GM12891 (cell line): ENCODE results near the gene SETD9.

Experiments
- DNase-seq: peaks from one replicate; pipeline ENCODE4 v3.0.0; 2011; ENCODE audit warnings: low spot score; ENCODE audit not compliant: insufficient read length
- FAIRE-seq: peaks from 2 replicates; lab custom pipeline; 2011; peaks lifted over from hg19 to GRCh38; lab: Jason Lieb, UNC
- PAX5 ChIP-seq: IDR thresholded peaks from 2 replicates; pipeline ENCODE4 v1.6.1; 2011; ENCODE audit warnings: low read length, moderate library complexity, mild to moderate bottlenecking; ENCODE audit not compliant: insufficient read depth, severe bottlenecking
- POLR2A ChIP-seq: IDR thresholded peaks from 2 replicates; pipeline ENCODE4 v1.6.1; 2011; ENCODE audit warnings: low read depth, low read length, control low read depth
- POLR2AphosphoS5 ChIP-seq: IDR thresholded peaks from 2 replicates; pipeline ENCODE4 v1.6.1; 2011; ENCODE audit warnings: low read depth, low read length, control low read depth
- POU2F2 ChIP-seq: IDR thresholded peaks from 2 replicates; pipeline ENCODE4 v1.6.1; 2011; ENCODE audit warnings: low read depth, mild to moderate bottlenecking, control low read depth, low read length, moderate library complexity
- SPI1 ChIP-seq: IDR thresholded peaks from 2 replicates; pipeline ENCODE4 v1.6.1; 2011; ENCODE audit warnings: low read depth, low read length, control low read depth
- TAF1 ChIP-seq: IDR thresholded peaks from 2 replicates; pipeline ENCODE4 v1.6.1; 2011; ENCODE audit warnings: low read depth, low read length, control low read depth

Gene SETD9

DNA sequence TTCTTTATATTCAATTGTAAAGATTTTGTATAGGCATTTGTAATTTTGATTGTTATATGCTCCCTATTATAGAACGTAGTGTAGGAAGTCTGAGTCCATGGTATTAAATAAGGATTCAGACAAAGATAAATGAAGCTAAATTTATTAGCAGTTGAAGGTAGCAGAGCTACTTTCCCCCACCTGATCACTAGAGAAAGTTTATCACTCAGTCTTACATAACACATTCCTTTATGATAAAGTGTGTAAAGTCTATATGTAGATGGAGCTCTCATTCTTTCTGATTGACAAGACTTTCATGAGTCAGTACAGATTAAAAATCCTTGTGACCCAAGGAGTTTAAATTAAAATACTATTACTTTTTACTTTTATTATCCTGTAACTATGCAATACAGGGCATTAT lies 44.9 kb downstream of the SETD9 start:
- FAIRE-seq (no peak), DNase-seq (no peak)
- TF ChIP-seq POU2F2 (no peak), POLR2A (no peak), TAF1 (no peak), SPI1 (no peak), PAX5 (no peak), POLR2AphosphoS5 (no peak)

DNA sequence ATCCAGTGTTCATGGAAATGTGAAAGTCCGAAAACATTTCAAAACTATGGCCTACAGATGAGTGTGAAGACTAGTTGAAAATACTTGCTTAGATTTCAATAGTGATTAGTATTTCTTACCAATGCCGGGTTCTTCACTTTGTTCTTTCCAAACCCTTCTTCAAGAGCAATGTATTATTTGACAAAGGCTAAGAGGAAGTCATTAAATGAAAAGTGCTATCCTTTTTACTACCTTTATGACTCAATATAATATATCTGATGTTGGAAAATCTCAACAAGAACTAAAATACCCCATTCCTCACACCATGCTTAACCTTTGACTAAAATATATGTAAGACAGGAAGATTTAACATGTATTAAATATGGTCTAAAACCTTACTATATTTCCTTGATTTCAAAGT lies 49.2 kb downstream of the SETD9 start:
- FAIRE-seq (no peak), DNase-seq (no peak)
- no peak for TF ChIP-seq TAF1
- TF ChIP-seq POU2F2, result no peak
- TF ChIP-seq POLR2AphosphoS5, result no peak
- TF ChIP-seq POLR2A, result no peak
- no peak for TF ChIP-seq SPI1
- no peak for TF ChIP-seq PAX5

DNA sequence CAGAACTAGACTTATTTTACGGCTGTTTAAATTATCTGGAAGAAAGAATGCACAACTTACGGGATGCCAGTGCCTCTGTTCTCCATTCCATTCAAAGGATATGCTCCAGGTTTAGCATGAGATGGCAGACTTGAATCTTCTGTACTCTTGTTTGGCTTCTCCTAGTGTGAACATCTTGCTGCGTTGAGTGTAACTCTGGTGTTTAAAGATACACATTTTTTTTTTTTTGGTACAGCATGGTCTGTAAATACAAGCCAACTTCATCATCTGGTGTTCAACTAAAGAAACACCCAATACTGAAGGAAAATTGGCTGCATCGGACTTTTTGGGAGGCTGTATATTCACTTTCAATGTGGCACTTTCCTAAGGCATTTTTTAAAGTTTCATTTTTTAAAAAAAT lies 49.9 kb downstream of the SETD9 start:
- DNase-seq (no peak), FAIRE-seq (no peak)
- TF ChIP-seq POU2F2 (no peak), SPI1 (no peak), POLR2AphosphoS5 (no peak), PAX5 (no peak), TAF1 (no peak), POLR2A (no peak)

DNA sequence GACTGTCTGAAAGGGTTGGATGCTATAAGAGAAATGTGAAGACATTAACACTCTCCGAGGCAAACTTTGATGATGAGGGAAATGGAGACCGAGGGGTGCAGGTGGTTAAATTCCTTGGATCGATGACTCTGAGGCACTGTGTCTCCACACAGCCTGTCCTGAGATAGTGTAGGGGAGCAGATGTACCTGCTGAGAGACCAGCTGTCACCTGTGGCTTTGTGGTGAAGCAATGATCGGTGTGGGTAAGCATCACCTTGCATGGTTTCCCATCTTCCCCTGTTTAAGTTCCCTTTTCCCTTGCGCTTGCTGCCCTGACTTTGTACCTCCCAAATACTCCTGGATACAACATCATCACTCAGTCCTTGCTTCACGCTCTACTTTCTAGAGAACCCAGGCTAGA lies 52.4 kb downstream of the SETD9 start:
- TF ChIP-seq SPI1 (no peak), TAF1 (no peak), POU2F2 (no peak), PAX5 (no peak), POLR2A (no peak), POLR2AphosphoS5 (no peak)
- FAIRE-seq (no peak), DNase-seq (no peak)

DNA sequence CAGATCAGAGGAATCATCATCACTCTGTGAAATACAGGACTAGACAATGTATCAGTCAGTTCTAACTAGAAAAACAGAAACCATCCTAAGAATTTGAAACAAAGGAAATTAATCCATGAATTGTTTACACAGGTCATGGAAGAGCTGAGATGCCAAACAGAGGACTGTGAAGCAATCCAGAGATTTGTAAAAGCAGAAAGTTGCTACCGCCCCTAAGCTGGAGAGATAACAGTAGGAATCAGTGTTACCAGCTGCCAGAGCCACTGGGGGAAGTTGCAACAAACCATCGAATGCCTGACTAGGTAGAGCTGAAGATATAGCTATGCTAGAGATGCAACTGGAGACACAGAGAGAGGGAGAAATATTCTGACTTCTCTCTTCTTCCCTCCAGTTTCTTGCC lies 52.9 kb downstream of the SETD9 start:
- TF ChIP-seq POLR2AphosphoS5 (no peak), POLR2A (no peak), PAX5 (no peak), SPI1 (no peak), TAF1 (no peak), POU2F2 (no peak)
- FAIRE-seq (no peak), DNase-seq (no peak)

DNA sequence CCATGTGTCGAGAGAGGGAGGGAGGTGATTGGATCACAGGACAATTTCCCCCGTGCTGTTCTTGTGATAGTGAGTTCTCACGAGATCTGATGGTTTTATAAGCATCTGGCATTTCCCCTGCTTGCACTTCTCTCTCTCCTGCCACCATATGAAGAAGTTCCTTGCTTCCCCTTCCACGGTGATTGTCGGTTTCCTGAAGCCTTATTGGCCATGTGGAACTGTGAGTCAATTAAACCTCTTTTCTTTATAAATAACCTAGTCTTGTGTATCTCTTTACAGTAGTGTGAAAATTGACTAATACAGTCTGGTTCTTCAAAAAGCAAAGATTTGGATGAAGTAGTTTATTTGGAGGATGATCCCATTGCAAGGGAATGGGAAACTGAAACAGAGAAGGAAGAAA lies 53.9 kb downstream of the SETD9 start:
- no peak for DNase-seq
- FAIRE-seq, result no peak
- TF ChIP-seq TAF1 (no peak), POLR2A (no peak), PAX5 (no peak), POU2F2 (no peak), SPI1 (no peak), POLR2AphosphoS5 (no peak)

DNA sequence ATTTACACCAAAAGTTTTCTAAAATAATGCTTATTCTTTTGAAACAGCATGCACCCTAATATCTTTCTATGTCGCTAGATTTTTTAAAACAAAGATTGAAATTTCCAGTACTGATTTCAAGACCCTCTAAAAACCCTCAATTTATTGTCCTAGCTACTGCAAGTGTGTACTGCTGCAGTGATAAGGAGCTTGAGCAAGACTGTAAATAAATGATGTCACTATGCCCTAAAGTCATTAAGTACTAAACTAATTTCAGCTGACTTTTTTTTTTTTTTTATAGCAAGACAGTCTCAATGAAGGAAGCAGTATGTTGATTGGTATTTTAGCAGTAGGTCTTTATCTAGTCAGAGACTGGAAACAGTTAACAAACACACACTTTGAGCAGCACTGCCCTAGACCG lies 54.8 kb downstream of the SETD9 start:
- DNase-seq, result no peak
- TF ChIP-seq POLR2AphosphoS5 (no peak), TAF1 (no peak), POLR2A (no peak), SPI1 (no peak), PAX5 (no peak), POU2F2 (no peak)
- no peak for FAIRE-seq
